ENCODE results near the gene FAM174A.

FAM174A gene

DNA sequence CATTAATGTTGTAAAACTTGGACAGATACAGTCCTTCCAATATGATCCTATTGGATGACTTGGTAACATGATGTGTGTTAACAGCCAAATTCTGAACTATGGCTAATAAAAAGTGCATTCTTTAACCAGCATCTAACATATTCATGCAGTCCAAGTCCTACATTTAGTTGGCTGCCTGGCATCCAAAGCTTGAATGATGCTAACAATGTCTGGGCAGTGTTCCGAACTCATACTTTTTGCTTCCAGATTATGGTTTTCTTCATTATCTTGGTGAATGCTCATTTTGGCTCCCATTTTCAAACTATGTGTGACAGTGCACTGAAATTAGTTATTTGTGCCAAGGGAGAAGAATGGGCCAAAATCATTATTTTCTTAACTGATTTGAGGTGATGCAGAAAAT is 2.8 kb downstream of the FAM174A start:
- 86 to 88% methylated on average over 1 of the region's 1 CpG for WGBS, 2 experiments (ENCODE audit: insufficient coverage in 2 of 2)
- no peak overlapping the region for H3K27ac ChIP-seq (ENCODE audit: low read depth, low read length, severe bottlenecking)
- H3K9me3 ChIP-seq (ENCODE audit: control insufficient read depth, low read length), result no peaks in the 10 kb centered on the region
- no peaks in the 10 kb centered on the region for H3K36me3 ChIP-seq (ENCODE audit: control insufficient read depth, insufficient read depth, low read length)
- H3K4me3 ChIP-seq (ENCODE audit: extremely low read depth, insufficient read depth, low read length, poor library complexity, severe bottlenecking), result no peak overlapping the region
- no peaks in the 10 kb centered on the region for H3K4me1 ChIP-seq (ENCODE audit: control insufficient read depth, insufficient read depth, low read length, poor library complexity, severe bottlenecking)

DNA sequence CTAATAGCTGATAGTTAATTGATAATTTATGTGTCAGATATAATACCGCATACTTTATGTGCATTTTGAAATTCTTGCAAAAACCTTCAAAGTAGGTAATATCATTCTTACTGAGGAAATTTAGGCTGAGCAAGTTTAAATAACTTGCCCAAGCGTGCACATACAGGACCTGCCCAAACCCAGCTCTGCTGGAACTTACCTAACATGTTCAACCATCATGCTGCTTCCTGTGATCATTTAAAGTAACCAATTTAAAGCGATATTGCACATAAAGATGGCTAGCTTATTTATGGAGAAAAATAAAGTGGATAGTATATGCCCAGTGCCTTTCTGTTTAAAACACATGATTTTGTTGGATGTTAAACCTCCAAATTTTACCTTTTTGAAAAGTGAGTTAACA is 4.3 kb downstream of the FAM174A start:
- Histone ChIP-seq H3K36me3 (ENCODE audit: control insufficient read depth, insufficient read depth, low read length) (no peaks in the 10 kb centered on the region), H3K4me3 (ENCODE audit: extremely low read depth, insufficient read depth, low read length, poor library complexity, severe bottlenecking) (no peak overlapping the region), H3K4me1 (ENCODE audit: control insufficient read depth, insufficient read depth, low read length, poor library complexity, severe bottlenecking) (no peaks in the 10 kb centered on the region), H3K9me3 (ENCODE audit: control insufficient read depth, low read length) (no peaks in the 10 kb centered on the region), H3K27ac (ENCODE audit: low read depth, low read length, severe bottlenecking) (no peak overlapping the region)
- no CpG with 5 or more reads among the region's 3 CpGs for WGBS, 2 experiments (ENCODE audit: insufficient coverage in 2 of 2)

DNA sequence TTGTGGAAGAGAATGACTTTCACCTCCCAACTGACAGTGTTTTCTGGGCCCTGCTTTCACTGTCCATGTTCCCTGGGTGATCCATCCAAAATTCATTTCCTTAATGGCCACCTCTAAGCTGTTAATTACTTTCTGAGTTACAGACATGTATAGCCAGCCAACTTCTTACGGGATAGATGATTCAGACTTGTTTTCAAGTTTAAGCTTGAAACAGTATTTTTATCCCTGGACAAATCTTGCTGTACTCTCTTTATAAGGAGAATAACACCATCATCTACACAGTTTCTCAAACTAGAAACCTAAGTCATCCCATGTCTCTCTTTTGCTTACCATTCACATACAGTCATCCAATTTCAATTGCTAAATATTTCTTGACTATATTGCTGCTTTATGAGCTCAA is 6.9 kb downstream of the FAM174A start:
- Histone ChIP-seq H3K4me3 (ENCODE audit: extremely low read depth, insufficient read depth, low read length, poor library complexity, severe bottlenecking) (no peak overlapping the region), H3K4me1 (ENCODE audit: control insufficient read depth, insufficient read depth, low read length, poor library complexity, severe bottlenecking) (no peaks in the 10 kb centered on the region), H3K27ac (ENCODE audit: low read depth, low read length, severe bottlenecking) (no peak overlapping the region), H3K36me3 (ENCODE audit: control insufficient read depth, insufficient read depth, low read length) (no peaks in the 10 kb centered on the region), H3K9me3 (ENCODE audit: control insufficient read depth, low read length) (no peaks in the 10 kb centered on the region)
- WGBS, 2 experiments (ENCODE audit: insufficient coverage in 2 of 2), result 100% methylated on average over 1 of the region's 1 CpG; no CpG with 5 or more reads in 1 of the 2 experiments

DNA sequence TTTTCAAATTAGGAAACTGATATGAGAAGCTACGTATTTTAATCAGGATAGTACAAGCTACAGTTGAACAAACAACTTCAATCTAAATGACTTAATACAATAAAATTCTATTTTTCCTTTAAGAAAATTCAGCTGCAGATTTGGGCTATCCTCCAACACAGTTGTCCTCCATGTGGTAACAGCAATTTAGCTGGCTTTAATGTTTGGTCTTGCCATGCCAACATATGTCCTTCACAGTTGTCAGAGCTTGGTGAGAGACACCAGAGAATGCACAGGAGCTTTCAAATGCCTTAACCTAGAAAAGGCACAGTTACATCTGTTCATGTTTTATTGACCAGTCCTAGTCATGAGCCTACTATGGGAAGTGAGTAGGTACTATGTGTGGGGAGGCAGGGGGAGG is 10.8 kb downstream of the FAM174A start:
- Histone ChIP-seq H3K27ac (ENCODE audit: low read depth, low read length, severe bottlenecking) (no peak overlapping the region), H3K4me1 (ENCODE audit: control insufficient read depth, insufficient read depth, low read length, poor library complexity, severe bottlenecking) (no peaks in the 10 kb centered on the region), H3K4me3 (ENCODE audit: extremely low read depth, insufficient read depth, low read length, poor library complexity, severe bottlenecking) (no peak overlapping the region), H3K9me3 (ENCODE audit: control insufficient read depth, low read length) (no peaks in the 10 kb centered on the region), H3K36me3 (ENCODE audit: control insufficient read depth, insufficient read depth, low read length) (no peaks in the 10 kb centered on the region)
- no CpG with 5 or more reads among the region's 1 CpG for WGBS, 2 experiments (ENCODE audit: insufficient coverage in 2 of 2)

DNA sequence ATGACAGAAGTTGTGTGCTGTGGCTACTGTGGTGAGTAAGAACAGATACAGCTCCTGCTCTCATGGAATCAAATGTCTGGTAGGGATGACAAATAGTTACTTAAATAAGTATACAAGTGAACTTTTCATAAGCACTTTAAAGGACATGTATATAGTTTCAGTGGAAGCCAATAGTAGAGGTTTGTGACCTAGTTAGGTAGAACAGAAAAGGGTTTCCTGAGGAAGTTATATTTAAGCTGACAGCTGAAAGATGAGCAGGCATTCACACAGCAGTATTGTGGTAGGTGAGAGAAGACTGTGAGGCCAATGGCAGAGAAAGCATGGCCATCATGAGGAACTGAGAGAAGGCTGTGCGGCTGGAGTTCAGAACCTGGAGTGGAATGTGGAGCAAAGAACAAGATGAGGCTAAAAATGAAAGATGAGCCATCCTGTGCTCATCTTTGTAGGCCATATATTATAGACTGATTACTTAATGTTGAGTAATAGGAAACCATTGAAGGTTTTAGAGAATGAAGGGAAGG is 15.4 kb downstream of the FAM174A start:
- no peaks in the 10 kb centered on the region for H3K9me3 ChIP-seq (ENCODE audit: control insufficient read depth, low read length)
- WGBS, 2 experiments (ENCODE audit: insufficient coverage in 2 of 2), result 75 to 100% methylated on average over 1 of the region's 1 CpG
- no peaks in the 10 kb centered on the region for H3K4me1 ChIP-seq (ENCODE audit: control insufficient read depth, insufficient read depth, low read length, poor library complexity, severe bottlenecking)
- H3K36me3 ChIP-seq (ENCODE audit: control insufficient read depth, insufficient read depth, low read length), result no peaks in the 10 kb centered on the region
- no peak overlapping the region for H3K27ac ChIP-seq (ENCODE audit: low read depth, low read length, severe bottlenecking)
- H3K4me3 ChIP-seq (ENCODE audit: extremely low read depth, insufficient read depth, low read length, poor library complexity, severe bottlenecking), result no peak overlapping the region

DNA sequence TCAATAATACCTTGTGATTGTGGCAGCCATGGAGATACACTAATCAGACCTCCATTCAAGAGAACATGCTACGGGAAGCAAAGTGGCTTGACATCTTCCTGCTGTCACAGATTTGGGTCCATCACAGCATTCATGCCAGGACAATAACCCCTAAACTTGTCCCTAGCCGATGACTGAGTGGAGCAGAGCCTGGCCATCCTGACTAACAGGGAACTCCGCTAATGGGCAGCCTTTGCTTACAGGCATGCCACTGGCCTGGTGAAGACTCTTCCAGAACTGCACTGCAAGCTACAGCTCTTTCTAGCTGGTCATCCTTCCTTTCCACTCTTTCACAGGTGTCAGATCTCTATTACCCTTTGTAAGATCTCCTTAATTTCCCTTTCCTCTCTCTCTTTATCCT is 16.0 kb downstream of the FAM174A start:
- H3K9me3 ChIP-seq (ENCODE audit: control insufficient read depth, low read length), result no peaks in the 10 kb centered on the region
- WGBS, 2 experiments (ENCODE audit: insufficient coverage in 2 of 2), result 85 to 86% methylated on average over 3 of the region's 3 CpGs
- no peaks in the 10 kb centered on the region for H3K4me1 ChIP-seq (ENCODE audit: control insufficient read depth, insufficient read depth, low read length, poor library complexity, severe bottlenecking)
- no peak overlapping the region for H3K4me3 ChIP-seq (ENCODE audit: extremely low read depth, insufficient read depth, low read length, poor library complexity, severe bottlenecking)
- no peaks in the 10 kb centered on the region for H3K36me3 ChIP-seq (ENCODE audit: control insufficient read depth, insufficient read depth, low read length)
- H3K27ac ChIP-seq (ENCODE audit: low read depth, low read length, severe bottlenecking), result no peak overlapping the region

DNA sequence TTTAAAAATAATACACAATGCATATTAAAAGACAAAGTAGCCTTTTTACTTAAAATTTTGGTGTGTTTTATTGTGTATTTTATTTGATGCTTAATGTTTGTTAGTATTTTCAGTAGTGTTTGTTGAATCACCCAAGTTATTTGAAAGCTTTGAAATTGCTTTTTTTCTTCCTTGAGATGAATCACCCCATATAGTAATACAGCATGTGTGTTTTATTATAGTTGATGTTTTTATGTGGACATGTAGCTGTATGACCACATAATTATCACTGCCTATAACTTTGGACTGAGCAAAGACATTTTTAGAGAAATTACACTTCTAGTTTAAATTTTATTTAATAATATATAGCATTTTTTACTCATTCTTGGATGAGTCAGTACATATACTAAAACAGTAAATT is 18.0 kb downstream of the FAM174A start:
- no peaks in the 10 kb centered on the region for H3K4me1 ChIP-seq (ENCODE audit: control insufficient read depth, insufficient read depth, low read length, poor library complexity, severe bottlenecking)
- no peak overlapping the region for H3K4me3 ChIP-seq (ENCODE audit: extremely low read depth, insufficient read depth, low read length, poor library complexity, severe bottlenecking)
- H3K36me3 ChIP-seq (ENCODE audit: control insufficient read depth, insufficient read depth, low read length), result no peaks in the 10 kb centered on the region
- no peak overlapping the region for H3K27ac ChIP-seq (ENCODE audit: low read depth, low read length, severe bottlenecking)
- H3K9me3 ChIP-seq (ENCODE audit: control insufficient read depth, low read length), result no peaks in the 10 kb centered on the region

DNA sequence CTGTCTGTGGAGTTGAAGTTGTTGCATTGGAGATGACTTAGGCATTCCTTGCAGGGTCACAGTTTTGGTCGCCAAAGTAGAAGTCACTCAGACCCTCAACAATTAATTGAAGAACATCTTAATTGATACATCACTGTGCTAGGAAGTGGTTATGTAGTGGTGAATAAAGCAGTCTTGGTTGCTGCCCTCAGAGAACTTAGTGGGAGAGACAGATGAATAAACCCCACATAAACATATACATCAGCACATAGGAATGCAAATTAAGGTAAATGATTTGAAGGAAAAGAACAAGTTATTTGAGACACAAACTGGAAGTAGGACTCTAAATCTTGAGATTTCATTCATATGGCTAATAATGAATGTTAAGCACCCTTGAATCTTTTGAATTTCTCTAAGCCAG is 25.7 kb downstream of the FAM174A start:
- WGBS, 2 experiments (ENCODE audit: insufficient coverage in 2 of 2), result no CpG with 5 or more reads among the region's 1 CpG
- no peaks in the 10 kb centered on the region for H3K9me3 ChIP-seq (ENCODE audit: control insufficient read depth, low read length)
- H3K36me3 ChIP-seq (ENCODE audit: control insufficient read depth, insufficient read depth, low read length), result no peaks in the 10 kb centered on the region
- H3K4me3 ChIP-seq (ENCODE audit: extremely low read depth, insufficient read depth, low read length, poor library complexity, severe bottlenecking), result no peak overlapping the region
- H3K4me1 ChIP-seq (ENCODE audit: control insufficient read depth, insufficient read depth, low read length, poor library complexity, severe bottlenecking), result no peaks in the 10 kb centered on the region
- H3K27ac ChIP-seq (ENCODE audit: low read depth, low read length, severe bottlenecking), result no peak overlapping the region

DNA sequence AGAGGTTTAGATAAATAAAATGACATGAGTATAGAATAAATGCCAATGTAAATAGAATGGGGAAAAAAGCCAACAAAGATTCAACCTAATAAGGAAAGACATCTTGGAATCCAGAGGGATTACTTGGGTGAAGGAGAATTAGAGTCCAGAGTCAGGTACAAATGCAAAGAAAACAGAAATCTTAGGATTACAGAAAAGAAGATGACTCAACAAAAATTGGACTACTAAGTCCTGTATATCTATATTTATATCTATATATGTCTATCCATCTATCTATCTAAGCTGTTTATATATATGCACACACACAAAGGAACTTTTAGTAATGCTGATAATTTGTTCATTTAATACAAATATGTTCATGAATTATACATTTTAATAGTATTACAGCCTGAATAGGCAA is 27.6 kb downstream of the FAM174A start:
- H3K4me3 ChIP-seq (ENCODE audit: extremely low read depth, insufficient read depth, low read length, poor library complexity, severe bottlenecking), result no peak overlapping the region
- H3K4me1 ChIP-seq (ENCODE audit: control insufficient read depth, insufficient read depth, low read length, poor library complexity, severe bottlenecking), result no peaks in the 10 kb centered on the region
- H3K27ac ChIP-seq (ENCODE audit: low read depth, low read length, severe bottlenecking), result no peak overlapping the region
- H3K36me3 ChIP-seq (ENCODE audit: control insufficient read depth, insufficient read depth, low read length), result no peaks in the 10 kb centered on the region
- no peaks in the 10 kb centered on the region for H3K9me3 ChIP-seq (ENCODE audit: control insufficient read depth, low read length)

DNA sequence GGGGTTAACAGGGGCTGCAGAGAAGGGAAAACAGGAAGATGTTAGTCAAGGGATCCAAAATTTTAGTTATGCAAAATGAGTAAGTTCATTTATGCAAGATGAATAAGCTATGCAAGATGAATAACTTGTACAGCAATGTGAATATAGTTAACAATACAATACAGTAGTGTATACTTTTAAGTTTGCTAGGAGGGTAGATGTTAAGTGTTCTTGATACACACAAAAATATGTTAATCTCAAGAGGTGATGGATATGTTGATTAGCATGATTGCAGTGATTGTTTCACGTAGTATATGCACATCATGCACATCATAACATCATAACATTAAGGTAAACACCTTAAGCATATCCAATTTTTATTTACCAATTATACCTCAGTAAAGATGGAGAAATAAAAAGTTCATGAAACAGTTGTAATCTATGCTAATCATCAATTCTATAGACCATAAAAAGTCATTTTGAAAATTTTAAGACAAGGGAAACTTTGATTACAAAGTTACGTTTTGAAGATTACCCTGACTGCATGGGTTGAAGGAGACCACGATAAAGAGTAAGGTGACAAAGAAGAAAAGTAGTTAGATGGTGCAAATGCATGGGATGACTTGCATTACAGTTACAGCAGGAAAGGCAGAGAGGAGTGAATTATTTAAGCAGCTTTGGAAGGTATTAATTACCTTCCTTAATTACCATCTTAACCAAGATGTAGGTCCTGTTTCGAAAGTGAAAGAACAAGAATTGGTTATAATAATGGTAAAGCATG is 31.4 kb downstream of the FAM174A start:
- Histone ChIP-seq H3K4me1 (ENCODE audit: control insufficient read depth, insufficient read depth, low read length, poor library complexity, severe bottlenecking) (no peaks in the 10 kb centered on the region), H3K9me3 (ENCODE audit: control insufficient read depth, low read length) (no peaks in the 10 kb centered on the region), H3K27ac (ENCODE audit: low read depth, low read length, severe bottlenecking) (no peak overlapping the region), H3K36me3 (ENCODE audit: control insufficient read depth, insufficient read depth, low read length) (no peaks in the 10 kb centered on the region), H3K4me3 (ENCODE audit: extremely low read depth, insufficient read depth, low read length, poor library complexity, severe bottlenecking) (no peak overlapping the region)
- WGBS, 2 experiments (ENCODE audit: insufficient coverage in 2 of 2), result 81 to 87% methylated on average over 2 of the region's 4 CpGs

DNA sequence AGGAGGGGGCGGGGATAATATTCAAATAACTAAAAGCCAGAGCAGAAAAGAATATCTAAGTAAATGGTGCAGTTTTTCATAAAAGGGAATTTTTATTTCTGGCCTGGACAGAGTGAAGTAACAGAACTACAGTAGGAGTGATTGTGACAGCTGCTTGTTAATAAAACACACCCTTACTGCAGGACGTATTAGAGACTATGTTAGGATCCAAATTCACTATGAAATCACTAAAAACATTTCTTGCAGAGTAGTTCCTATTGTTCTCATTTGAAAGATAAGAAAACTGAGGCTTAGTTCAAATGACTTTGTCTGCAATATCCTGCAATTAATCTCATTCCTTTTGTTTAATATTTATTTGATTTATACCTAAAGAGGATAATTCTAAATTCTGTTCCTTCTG is 39.5 kb downstream of the FAM174A start:
- no peaks in the 10 kb centered on the region for H3K36me3 ChIP-seq (ENCODE audit: control insufficient read depth, insufficient read depth, low read length)
- no CpG with 5 or more reads among the region's 2 CpGs for WGBS, 2 experiments (ENCODE audit: insufficient coverage in 2 of 2)
- H3K4me1 ChIP-seq (ENCODE audit: control insufficient read depth, insufficient read depth, low read length, poor library complexity, severe bottlenecking), result no peaks in the 10 kb centered on the region
- H3K27ac ChIP-seq (ENCODE audit: low read depth, low read length, severe bottlenecking), result no peak overlapping the region
- H3K9me3 ChIP-seq (ENCODE audit: control insufficient read depth, low read length), result no peaks in the 10 kb centered on the region
- H3K4me3 ChIP-seq (ENCODE audit: extremely low read depth, insufficient read depth, low read length, poor library complexity, severe bottlenecking), result no peak overlapping the region
